ENCODE results near the gene NEK11.
"Not testable (repeated sequence)": the region's sequence is repeated elsewhere in the genome, so short reads cannot be mapped to it uniquely, and the experiment has no call there.

Gene NEK11

DNA sequence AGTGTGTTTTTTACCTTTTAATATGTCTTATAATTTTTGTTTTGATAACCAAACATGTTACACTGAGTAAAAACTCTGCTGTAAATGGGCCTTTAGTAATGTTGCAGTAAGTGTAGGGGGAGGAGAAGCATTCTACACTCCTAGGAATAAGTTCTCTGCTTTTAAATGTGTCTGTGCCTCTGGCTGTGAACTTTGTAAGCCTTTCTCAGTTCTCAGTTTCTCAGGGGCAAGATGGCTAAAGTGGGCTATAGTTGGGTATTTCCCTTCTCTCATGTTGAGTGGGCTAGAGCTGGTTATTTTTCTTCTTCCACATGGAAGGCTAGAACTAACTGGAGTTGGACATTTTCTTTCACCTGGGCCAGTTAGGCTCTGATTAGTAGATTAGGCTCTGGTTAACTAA lies 279.6 kb downstream of the NEK11 start:
- no peak for DNase-seq

- no peak for DNase-seq
These were observed 287.6 kb downstream of the NEK11 start for GRCh38 chr3:131314318-131314717.

DNA sequence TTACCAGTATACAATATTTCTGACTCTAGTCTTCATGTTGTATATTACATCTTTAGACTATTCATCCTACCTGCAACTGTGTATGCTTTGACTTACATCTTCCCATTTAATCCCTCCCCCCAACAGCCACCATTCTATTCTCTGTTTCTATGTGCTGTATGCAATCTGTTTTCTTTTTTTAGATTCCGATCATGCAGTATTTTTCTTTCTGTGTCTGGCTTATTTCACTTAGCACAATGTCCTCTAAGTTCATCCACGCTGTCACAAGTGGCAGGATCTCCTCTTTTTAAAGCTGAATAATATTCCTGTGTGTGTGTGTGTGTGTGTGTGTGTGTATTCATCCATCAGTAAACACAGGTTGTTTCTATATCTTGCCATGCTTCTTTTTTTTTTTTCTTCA lies 288.5 kb downstream of the NEK11 start:
- DNase-seq = no peak

GRCh38 chr3:131317667-131318066 lies 291.0 kb downstream of the NEK11 start:
- DNase-seq = no peak

DNA sequence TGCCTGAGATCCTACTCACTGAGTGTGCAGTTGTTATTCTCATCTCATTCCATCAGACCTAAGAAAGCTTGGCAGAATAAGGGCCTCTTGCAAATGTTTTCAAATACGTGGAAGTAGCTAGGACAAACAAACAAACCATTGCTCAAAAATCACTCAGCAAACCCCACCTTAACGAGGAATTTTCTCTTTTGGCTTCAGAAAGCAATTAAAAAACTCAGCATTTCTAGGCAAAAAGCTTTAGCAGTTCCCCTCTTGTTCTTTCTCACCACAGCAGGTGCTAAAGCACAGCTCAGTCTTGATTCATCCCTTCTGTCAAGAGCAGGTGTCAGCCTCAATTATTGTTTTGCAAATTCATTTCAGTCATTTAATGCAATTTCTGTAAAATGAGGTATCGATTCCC lies 296.3 kb downstream of the NEK11 start:
- no peak for DNase-seq

DNA sequence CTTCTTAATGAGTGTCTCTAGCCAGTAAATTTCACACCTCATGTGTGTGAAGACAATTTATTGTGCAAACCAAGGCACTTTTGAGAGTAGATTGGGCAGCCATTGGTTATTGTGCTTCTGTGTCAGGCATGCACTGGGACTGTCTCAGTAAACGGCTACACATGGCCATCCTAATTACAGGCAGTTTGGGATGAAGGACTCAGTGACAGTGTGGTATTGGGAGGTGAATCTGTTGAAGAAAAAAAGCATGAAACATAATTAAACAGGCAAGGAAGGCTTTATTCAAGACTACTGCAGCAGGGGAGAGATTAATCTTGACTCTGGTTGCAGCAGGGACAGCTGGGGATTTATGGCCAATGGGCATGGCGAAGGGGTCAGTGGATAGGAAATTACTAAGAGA lies 297.1 kb downstream of the NEK11 start:
- no peak for DNase-seq

DNA sequence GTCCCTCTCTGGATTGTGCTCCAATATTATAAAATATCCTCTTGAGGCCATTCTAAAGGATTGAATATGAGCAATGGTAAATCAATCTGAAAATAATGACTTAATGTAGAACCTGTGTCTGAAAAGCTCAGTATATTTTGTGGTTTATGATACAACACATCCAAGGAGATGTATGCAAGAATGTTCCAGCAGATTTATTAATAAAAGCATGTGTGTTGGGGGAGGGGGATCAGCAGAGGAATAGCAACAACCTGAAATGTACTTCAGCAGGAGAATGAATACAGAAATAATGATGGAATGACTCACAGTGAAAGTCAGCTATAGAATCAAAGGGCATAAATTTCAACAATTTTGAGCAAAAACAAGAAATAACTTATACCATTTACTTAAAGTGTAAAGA lies 298.2 kb downstream of the NEK11 start:
- peak; percentile 23 for DNase-seq

GRCh38 chr3:131326307-131326706 lies 299.6 kb downstream of the NEK11 start:
- peak; percentile 77 for DNase-seq

GRCh38 chr3:131328721-131329120 lies 302.0 kb downstream of the NEK11 start:
- DNase-seq = no peak

- no peak for DNase-seq
These were observed 303.1 kb downstream of the NEK11 start for GRCh38 chr3:131329774-131330173.

GRCh38 chr3:131331456-131332085 lies 304.9 kb downstream of the NEK11 start:
- not testable (repeated sequence) for DNase-seq

- peak; percentile 59 for DNase-seq
These were observed 312.4 kb downstream of the NEK11 start for GRCh38 chr3:131338948-131339640.

GRCh38 chr3:131341761-131342160 lies 315.1 kb downstream of the NEK11 start:
- no peak for DNase-seq

- DNase-seq = peak; percentile 34
These were observed 322.2 kb downstream of the NEK11 start for GRCh38 chr3:131348911-131349310.

DNA sequence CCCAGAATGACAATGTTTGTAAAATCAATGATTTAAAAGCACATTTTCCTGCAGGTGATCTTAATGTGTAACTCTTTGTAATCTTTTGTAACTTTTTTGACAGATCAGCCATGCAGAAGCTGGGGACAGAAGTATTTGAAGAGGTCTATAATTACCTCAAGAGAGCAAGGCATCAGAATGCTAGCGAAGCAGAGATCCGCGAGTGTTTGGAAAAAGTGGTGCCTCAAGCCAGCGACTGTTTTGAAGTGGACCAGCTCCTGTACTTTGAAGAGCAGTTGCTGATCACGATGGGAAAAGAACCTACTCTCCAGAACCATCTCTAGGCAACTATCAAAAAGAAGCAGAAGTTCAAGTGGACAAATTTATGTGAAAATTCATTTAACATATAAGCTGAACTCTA lies 322.8 kb downstream of the NEK11 start:
- no peak for DNase-seq

DNA sequence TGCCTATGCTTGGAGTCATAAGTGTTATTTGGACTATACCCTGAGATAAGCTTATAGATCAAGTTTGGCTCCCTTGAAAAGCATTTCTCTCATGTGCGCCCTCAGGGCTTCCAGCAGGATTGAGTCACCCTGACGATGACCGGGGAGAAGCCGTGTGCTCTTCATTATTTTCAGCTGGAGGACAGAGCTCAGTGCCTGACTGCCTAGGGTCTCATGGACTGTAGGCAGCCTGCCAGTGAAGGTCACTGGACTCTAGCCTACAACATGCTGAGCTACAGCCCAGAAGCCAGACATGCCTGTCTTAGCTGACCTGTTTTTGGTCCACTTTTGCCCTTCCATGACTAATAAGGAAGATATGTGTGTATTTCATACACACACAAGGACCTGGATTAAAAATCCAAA lies 323.3 kb downstream of the NEK11 start:
- peak; percentile 83 for DNase-seq

GRCh38 chr3:131350506-131350905 lies 323.8 kb downstream of the NEK11 start:
- DNase-seq = peak; percentile 30

- DNase-seq = no peak
These were observed 326.6 kb downstream of the NEK11 start for GRCh38 chr3:131353016-131353877.

DNA sequence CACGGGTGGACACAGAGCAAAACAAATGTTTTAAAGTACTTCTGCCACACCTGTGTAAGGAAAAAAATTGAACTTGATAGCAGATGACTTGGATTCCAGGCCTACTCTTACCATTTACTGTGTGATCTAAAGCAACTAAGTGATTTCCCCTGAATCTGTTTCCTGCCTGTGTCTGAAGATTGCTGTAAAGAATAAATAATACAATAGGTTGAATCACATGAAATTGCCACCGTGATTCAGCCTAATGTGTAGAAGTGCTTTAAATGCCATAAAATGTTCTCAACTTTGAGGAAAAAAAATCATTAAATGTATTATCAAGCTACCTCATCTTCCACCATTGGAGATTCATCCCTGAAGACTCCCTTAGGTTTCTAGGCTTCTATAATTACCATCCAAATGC lies 327.3 kb downstream of the NEK11 start:
- DNase-seq = no peak

DNA sequence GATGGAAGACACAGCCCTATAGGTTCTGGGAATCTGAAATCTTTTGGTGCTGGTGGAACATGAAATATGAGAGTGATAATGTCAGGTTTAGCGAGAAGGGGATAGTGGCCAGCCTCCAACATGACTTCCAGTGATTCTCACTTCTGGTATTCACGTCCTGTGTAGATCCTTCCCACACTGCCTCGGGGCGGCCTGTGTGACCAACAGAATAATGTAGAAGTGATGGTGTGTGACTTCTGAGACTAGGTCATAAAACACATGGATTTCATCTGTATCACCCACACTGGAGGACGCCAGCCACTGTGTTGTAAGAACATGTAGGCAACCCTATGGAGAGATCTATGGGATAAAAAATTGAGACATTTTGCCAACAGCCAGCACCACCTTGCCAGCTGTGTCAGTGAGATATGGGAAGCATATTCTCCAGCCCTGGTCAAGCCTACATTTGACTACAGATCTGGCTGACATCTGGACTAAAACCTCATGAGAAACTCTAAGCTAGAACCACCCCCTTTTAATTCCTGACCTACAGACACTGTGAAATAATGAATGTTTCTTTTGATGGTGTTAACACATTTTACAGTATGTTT lies 329.4 kb downstream of the NEK11 start:
- peak; percentile 49 for DNase-seq

DNA sequence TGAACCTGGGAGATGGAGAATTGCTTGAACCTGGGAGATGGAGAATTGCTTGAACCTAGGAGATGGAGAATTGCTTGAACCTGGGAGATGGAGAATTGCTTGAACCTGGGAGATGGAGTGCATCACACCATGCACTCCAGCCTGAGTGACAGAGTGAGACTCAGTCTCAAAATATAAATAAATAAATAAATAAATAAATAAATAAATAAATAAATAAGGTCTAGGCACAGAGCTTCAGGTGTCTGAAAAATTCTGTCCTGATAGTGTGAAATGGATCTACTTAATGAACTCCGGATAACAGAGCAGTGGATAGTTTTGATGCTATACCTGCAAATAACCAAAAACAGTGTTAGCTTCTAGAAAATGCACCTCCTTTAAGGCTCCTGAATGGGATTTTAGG lies 330.6 kb downstream of the NEK11 start:
- DNase-seq = no peak

GRCh38 chr3:131360191-131360755 lies 333.6 kb downstream of the NEK11 start:
- no peak for DNase-seq

GRCh38 chr3:131361066-131361463 lies 334.4 kb downstream of the NEK11 start:
- DNase-seq = not testable (repeated sequence)
